ENCODE results near the gene FCGR3A.
"Not testable (repeated sequence)": the region's sequence is repeated elsewhere in the genome, so short reads cannot be mapped to it uniquely, and the experiment has no call there.

GRCh38 chr1:161530671-161531641 lies 18.7 kb downstream of the FCGR3A start:
- TF ChIP-seq CTCF (IDR thresholded peaks at IDR 0.05; ENCODE audit: low read length); EZH2 (IDR thresholded peaks at IDR 0.05; ENCODE audit: borderline replicate concordance, low read length): not testable (repeated sequence)

Measured in OCI-LY1 (cell line).